Kidney (tissue), 14 donors: ENCODE results near the gene PRDM8. TPM values are rescaled to one million over a fixed set of nuclear protein-coding genes. Genes with fewer than 3 reads are reported as not detected.

ENCODE experiments used
- DNase-seq, 5 donors: peaks; one replicate each; pipeline ENCODE4 v3.0.0-alpha.2; 2013 to 2020
- FAIRE-seq: peaks from 2 replicates; lab custom pipeline; 2012; peaks lifted over from hg19 to GRCh38; lab: Jason Lieb, UNC
- H3K27ac ChIP-seq, 2 donors: one replicate each; pipeline ENCODE4 v1.7.0; 2013; ENCODE audit warnings: low read depth in 2 of 2, low read length in 2 of 2, inconsistent platforms in 1 of 2
- H3K27me3 ChIP-seq: one replicate; pipeline ENCODE4 v1.7.1; 2013; ENCODE audit warnings: low read length, inconsistent platforms; ENCODE audit not compliant: control insufficient read depth, insufficient read depth
- H3K36me3 ChIP-seq, 3 donors: one replicate each; pipeline versions ENCODE4 v1.7.0 to v1.7.1; 2013; ENCODE audit warnings: low read length in 3 of 3, control low read depth in 1 of 3, inconsistent platforms in 1 of 3; ENCODE audit not compliant: insufficient read depth in 3 of 3, control insufficient read depth in 2 of 3
- H3K4me1 ChIP-seq, 3 donors: one replicate each; pipeline versions ENCODE4 v1.7.0 to v1.7.1; 2013; ENCODE audit warnings: low read length in 3 of 3, inconsistent platforms in 1 of 3, low read depth in 1 of 3; ENCODE audit not compliant: control insufficient read depth in 2 of 3, insufficient read depth in 2 of 3
- H3K4me3 ChIP-seq, 3 donors: one replicate each; pipeline versions ENCODE4 v1.7.0 to v1.8.1; 2013; ENCODE audit warnings: low read length in 3 of 3, control low read depth in 1 of 3, inconsistent platforms in 1 of 3
- H3K9ac ChIP-seq, 3 donors: one replicate each; pipeline versions ENCODE4 v1.7.0 to v1.7.1; 2013; ENCODE audit warnings: low read length in 3 of 3, control low read depth in 1 of 3, inconsistent platforms in 1 of 3
- H3K9me3 ChIP-seq, 3 donors: one replicate each; pipeline versions ENCODE4 v1.7.0 to v1.7.1; 2013; ENCODE audit warnings: low read length in 3 of 3, control low read depth in 1 of 3, inconsistent platforms in 1 of 3; ENCODE audit not compliant: control insufficient read depth in 2 of 3, insufficient read depth in 1 of 3
- intact Hi-C: fragments of 100-400 bp; cut with DNase I; formaldehyde crosslinking; loops from one replicate; pipeline ENCODE4 v1.11.1; 2022
- polyA plus RNA-seq: library from polyadenylated mRNA; stranded (reverse); fragments of 350-450 nt; fragmentation: Illumina TruSeq; extraction: RNeasy Lipid Tissue Mini Kit (QIAGEN cat#74804); gene quantifications from one replicate; pipeline ENCODE4 v1.2.3, GENCODE V29; 2014; ENCODE audit warnings: low read depth, low replicate concordance; ENCODE audit not compliant: insufficient read depth
- total RNA-seq: library from RNA; stranded (reverse); fragmentation: NEBNext Ultra II Directional; extraction: Animal tissue kit (Norgen Biotek cat#: 25700); gene quantifications from one replicate; pipeline ENCODE4 v1.2.1, GENCODE V29; 2021
- TF ChIP-seq, protein P1 (sequence below): IDR thresholded peaks from 3 replicates; pipeline ENCODE4 v1.5.1; 2012; ENCODE audit warnings: mild to moderate bottlenecking, moderate library complexity, borderline replicate concordance; ENCODE audit not compliant: insufficient read depth; ENCODE audit errors: extremely low read depth
- donor health status: control.
- donor health status: control.
- donor health status: control.
- donor health status: control.
- donor health status: control.
- donor health status: DM: yes; HTN: yes; CAD: no.
- donor health status: Normal renal cell carcinoma (clear cell type).

Gene PRDM8
- total and polyA plus RNA-seq, 2 donors from 2014 or later: 0.75 to 4.2 TPM

DNA sequence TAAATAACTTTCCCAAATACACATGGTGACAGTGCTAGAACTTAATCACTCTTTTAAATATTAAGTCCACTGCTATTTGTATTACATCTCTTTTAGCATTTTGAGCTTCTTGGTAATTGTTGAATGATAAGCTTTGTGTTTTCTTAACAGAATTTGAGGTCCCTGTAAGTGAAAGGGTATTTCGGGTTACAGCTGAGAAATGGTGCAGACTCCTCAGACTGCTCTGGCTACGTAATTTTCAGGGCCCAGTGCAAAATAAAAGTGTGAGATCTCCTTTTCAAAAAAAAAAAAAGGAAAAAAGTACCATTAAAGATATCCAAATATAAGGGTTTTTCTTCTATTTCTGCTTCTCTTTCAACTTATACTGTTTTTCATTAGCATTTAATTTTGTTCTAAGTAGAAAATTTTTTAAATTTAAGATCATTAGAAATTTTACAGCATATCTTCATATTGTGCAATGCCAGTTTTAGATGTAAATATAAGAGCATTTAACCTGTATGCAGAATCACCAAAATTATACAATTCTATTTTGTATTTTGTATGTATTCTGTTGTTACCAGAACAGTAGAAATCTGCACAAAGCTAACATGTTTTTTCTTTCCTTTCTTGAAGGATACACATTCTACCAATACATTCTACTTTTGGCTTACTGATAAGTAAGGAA lies 35.5 kb downstream of the PRDM8 start:
- TF ChIP-seq, protein P1, sequence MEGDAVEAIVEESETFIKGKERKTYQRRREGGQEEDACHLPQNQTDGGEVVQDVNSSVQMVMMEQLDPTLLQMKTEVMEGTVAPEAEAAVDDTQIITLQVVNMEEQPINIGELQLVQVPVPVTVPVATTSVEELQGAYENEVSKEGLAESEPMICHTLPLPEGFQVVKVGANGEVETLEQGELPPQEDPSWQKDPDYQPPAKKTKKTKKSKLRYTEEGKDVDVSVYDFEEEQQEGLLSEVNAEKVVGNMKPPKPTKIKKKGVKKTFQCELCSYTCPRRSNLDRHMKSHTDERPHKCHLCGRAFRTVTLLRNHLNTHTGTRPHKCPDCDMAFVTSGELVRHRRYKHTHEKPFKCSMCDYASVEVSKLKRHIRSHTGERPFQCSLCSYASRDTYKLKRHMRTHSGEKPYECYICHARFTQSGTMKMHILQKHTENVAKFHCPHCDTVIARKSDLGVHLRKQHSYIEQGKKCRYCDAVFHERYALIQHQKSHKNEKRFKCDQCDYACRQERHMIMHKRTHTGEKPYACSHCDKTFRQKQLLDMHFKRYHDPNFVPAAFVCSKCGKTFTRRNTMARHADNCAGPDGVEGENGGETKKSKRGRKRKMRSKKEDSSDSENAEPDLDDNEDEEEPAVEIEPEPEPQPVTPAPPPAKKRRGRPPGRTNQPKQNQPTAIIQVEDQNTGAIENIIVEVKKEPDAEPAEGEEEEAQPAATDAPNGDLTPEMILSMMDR: no peak
- Histone ChIP-seq H3K4me1 (no peaks in the 10 kb centered on the region), H3K4me3 (no peak overlapping the region), H3K9ac (no peak overlapping the region), H3K36me3 (no peaks in the 10 kb centered on the region), H3K27ac (no peak overlapping the region), H3K9me3 (no peaks in the 10 kb centered on the region), H3K27me3 (no peaks in the 10 kb centered on the region)
- FAIRE-seq (no peak), DNase-seq (no peak)
- intact Hi-C loops: no loop called here

- Histone ChIP-seq H3K4me1 (no peaks in the 10 kb centered on the region), H3K9ac (no peak overlapping the region), H3K36me3 (no peaks in the 10 kb centered on the region), H3K9me3 (no peaks in the 10 kb centered on the region), H3K4me3 (no peak overlapping the region), H3K27me3 (no peaks in the 10 kb centered on the region), H3K27ac (no peak overlapping the region)
- intact Hi-C loops: no loop called here
- TF ChIP-seq, protein P1: no peak
- no peak for DNase-seq
- FAIRE-seq: no peak
These were observed 36.1 kb downstream of the PRDM8 start for GRCh38 chr4:80233390-80233789.

- H3K27ac ChIP-seq: no peak overlapping the region
- TF ChIP-seq, protein P1: no peak
- H3K36me3 ChIP-seq: no peaks in the 10 kb centered on the region
- no peak overlapping the region for H3K4me3 ChIP-seq
- no peaks in the 10 kb centered on the region for H3K9me3 ChIP-seq
- FAIRE-seq: no peak
- intact Hi-C loops: no loop called here
- no peak for DNase-seq
- H3K27me3 ChIP-seq: no peaks in the 10 kb centered on the region
- H3K9ac ChIP-seq: no peak overlapping the region
- H3K4me1 ChIP-seq: no peaks in the 10 kb centered on the region
These were observed 38.1 kb downstream of the PRDM8 start for GRCh38 chr4:80235451-80235850.

GRCh38 chr4:80237992-80238391 lies 40.7 kb downstream of the PRDM8 start:
- H3K27ac ChIP-seq: no peak overlapping the region
- H3K4me1 ChIP-seq: no peaks in the 10 kb centered on the region
- FAIRE-seq (no peak), DNase-seq (no peak)
- H3K9ac ChIP-seq: no peak overlapping the region
- no peaks in the 10 kb centered on the region for H3K9me3 ChIP-seq
- no peaks in the 10 kb centered on the region for H3K36me3 ChIP-seq
- TF ChIP-seq, protein P1: no peak
- no peak overlapping the region for H3K4me3 ChIP-seq
- intact Hi-C loops: no loop called here
- H3K27me3 ChIP-seq: no peaks in the 10 kb centered on the region
